Measurements from ENCODE around the gene CTXN2.

CTXN2 gene

DNA sequence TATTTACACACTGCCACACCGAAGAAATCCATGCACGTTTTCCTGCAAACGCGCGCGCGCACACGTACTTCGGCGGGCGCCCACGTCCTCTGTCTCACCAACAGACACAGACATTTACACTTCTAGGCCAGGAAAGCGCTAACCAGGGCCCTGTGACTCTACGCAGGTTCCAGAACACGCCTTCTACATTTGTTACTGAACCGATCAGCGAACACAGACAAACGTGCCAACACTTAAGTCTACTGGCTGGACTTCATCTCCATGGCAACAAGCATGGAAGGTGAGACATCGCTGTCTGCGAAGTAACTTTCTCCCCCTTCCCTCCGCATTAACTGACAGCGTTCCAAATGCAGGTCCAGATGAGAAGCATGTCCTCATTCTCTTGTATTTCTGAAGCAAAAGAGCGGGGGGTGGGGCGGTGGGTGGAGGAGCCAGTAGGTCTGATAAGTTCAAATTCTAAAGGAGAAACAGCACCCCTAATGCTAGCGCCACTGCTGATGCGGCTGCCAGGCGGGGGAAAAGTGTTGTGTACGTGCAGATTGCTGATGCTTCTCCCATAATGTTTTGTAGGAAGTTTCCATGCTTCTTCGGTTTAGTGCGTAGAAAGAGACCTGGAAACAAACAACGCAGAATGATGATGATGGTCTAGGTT is at the start of gene CTXN2:
Gene CTXN2 (plus strand): TSS at position 92 of the 652 bp plus-strand sequence. CDS start 9,636 bp downstream, outside the sequence.
- no peak for FAIRE-seq
- DNase-seq (ENCODE audit: insufficient read length, low spot score) = no peak
- TF ChIP-seq, protein P1, sequence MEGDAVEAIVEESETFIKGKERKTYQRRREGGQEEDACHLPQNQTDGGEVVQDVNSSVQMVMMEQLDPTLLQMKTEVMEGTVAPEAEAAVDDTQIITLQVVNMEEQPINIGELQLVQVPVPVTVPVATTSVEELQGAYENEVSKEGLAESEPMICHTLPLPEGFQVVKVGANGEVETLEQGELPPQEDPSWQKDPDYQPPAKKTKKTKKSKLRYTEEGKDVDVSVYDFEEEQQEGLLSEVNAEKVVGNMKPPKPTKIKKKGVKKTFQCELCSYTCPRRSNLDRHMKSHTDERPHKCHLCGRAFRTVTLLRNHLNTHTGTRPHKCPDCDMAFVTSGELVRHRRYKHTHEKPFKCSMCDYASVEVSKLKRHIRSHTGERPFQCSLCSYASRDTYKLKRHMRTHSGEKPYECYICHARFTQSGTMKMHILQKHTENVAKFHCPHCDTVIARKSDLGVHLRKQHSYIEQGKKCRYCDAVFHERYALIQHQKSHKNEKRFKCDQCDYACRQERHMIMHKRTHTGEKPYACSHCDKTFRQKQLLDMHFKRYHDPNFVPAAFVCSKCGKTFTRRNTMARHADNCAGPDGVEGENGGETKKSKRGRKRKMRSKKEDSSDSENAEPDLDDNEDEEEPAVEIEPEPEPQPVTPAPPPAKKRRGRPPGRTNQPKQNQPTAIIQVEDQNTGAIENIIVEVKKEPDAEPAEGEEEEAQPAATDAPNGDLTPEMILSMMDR (IDR thresholded peaks at IDR 0.05; ENCODE audit: insufficient read depth, missing control alignments) = no peak

DNA sequence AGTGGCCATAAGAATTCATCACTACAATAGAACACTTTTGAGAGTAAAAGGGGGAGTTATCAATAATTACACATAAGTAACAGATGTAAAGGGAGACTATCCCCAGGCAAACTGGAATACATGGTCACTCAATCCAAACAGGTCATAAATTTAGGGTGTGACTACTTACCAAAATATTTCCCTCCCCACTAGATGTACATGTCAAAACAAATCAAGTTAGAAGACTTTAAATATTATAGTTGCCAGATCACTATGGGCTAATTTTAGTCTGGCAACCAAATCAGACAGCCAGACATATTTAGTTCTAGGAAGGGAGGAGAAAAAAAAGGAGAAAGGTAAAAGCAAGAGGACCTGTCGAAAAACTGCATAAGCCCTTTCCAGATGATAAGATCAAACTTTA is 47.6 kb upstream of the CTXN2 start:
- DNase-seq (ENCODE audit: insufficient read length, low spot score) (no peak), FAIRE-seq (no peak)
- TF ChIP-seq, protein P1 (IDR thresholded peaks at IDR 0.05; ENCODE audit: insufficient read depth, missing control alignments) = no peak

DNA sequence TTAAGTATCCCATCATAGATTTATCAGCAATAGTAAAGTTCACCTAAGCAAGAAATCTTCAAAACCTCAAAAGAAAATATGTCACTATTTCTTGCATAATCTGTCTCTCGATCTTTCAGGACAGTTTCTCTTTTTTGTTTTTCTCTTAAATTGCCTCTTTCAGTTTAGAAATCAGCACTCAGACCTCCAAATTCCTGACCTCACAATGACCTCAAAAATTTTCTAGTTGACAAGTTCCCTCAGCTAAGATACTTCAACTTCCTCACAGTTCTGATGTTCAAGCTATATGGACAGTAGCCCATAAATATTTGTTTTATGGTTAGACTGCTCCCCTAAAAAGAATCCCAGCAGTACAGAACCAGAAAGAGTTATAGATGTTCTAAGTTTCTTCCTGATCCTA is 46.6 kb upstream of the CTXN2 start:
- no peak for FAIRE-seq
- no peak for DNase-seq (ENCODE audit: insufficient read length, low spot score)
- TF ChIP-seq, protein P1 (IDR thresholded peaks at IDR 0.05; ENCODE audit: insufficient read depth, missing control alignments) = no peak

DNA sequence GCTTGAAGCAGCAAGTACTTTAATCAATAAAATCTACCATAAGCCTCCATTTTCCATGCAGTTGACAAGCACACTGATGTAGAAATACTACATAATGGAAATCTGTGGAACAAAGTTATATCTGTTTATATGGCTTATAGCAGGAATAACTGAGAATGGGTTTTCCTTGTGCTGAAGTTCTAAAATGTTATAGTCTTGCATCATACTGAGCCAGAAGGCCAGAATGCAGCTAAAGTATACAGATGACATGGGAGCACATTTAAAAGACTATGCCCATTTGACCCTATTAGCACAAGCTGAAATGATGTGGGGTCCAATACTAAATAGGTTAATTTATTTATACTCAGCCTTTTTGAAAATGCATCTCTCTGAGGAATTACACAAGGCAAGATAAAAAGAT is 45.5 kb upstream of the CTXN2 start:
- TF ChIP-seq, protein P1 (IDR thresholded peaks at IDR 0.05; ENCODE audit: insufficient read depth, missing control alignments) = no peak
- FAIRE-seq = no peak
- DNase-seq (ENCODE audit: insufficient read length, low spot score) = no peak

DNA sequence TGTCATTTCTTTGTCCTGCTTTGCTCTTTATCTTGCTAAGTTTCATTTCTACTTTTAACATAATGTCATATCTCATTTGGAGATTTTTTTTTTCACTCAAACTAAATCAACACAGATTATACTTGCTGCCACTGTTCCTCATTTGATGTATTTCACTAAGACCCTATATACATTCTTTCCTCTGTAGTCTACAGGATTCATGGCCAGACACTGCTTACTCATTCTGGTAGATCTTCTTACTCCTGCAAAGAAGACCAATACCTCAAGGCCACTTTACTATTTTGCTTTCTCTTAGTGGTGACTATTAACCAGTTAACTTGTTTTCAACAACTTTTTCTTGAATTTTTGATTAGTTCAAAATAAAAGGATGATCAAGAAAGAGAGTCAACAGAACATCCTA is 44.1 kb upstream of the CTXN2 start:
- DNase-seq (ENCODE audit: insufficient read length, low spot score) (no peak), FAIRE-seq (peak; percentile 44)
- TF ChIP-seq, protein P1 (IDR thresholded peaks at IDR 0.05; ENCODE audit: insufficient read depth, missing control alignments) = no peak

DNA sequence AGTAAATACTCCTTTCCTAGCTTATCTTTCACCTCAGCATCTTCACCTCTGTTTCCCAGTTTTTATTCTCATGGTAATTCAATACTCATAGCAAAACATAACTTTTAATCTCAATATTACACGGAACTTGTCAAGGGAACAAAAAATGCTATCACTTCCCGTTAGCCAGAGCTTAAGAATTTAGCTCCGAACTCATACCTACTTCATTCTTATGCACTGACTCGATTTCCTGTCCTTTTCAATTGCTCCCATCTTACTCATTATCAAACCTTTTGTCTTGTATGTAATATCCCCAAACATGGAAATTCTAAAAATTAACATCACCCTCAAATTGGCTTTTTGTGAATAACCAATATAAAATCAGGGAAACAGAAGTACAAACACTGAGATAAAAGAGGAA is 41.6 kb upstream of the CTXN2 start:
- TF ChIP-seq, protein P1 (IDR thresholded peaks at IDR 0.05; ENCODE audit: insufficient read depth, missing control alignments) = no peak
- DNase-seq (ENCODE audit: insufficient read length, low spot score) (no peak), FAIRE-seq (no peak)

DNA sequence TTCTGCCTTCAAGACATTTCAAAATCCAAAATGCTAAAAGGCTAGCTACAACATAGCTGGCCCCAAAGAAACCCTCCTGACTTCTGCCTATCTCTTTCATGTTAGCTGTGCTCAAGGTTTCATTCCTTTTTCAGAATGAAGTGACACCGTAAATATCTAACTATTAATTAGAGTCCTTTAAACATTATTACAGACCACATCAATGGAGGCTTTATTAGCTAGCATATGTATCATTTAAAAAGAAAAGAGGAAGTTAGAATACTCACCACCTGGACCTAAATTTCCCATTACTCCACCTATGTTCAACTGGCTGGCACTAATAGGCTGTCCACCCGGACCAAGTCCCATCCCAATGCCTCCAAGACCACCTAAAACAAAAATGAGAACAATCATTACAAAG is 37.9 kb upstream of the CTXN2 start:
- DNase-seq (ENCODE audit: insufficient read length, low spot score) = no peak
- TF ChIP-seq, protein P1 (IDR thresholded peaks at IDR 0.05; ENCODE audit: insufficient read depth, missing control alignments) = no peak
- no peak for FAIRE-seq

All from D721Med (cell line).